K562 (cell line): Measurements from ENCODE around the gene C11orf42. TPM values are rescaled to one million over a fixed set of nuclear protein-coding genes. Genes with fewer than 3 reads are reported as not detected.
A peak's percentile ranks its signal among the peaks of the same experiment; 100 is the strongest.

ENCODE experiments used
- ATAC-seq: fragments of 200-7000 bp; cut with Tn5 transposase; 3 replicates; pipeline ENCODE4 v1.9.1; 2020; ENCODE audit warnings: moderate library complexity
- BruUV-seq: library from RNA; stranded (reverse); fragments of 400-500 nt; replicated peaks from 2 replicates; lab custom pipeline; 2021; lab: Mats Ljungman, UMichigan
- CTCF ChIA-PET: fragments of 300-600 bp; formaldehyde crosslinking; extraction: SDS; loops from one replicate; lab custom pipeline; 2021; ENCODE audit warnings: low intra/inter-chr PET ratio; lab: Yijun Ruan, JAX
- POLR2A ChIA-PET: fragments of 300-600, 350-650 bp; sonication (Branson Sonifier 250); formaldehyde crosslinking; extraction: SDS; loops from one replicate; lab custom pipeline; 2021; ENCODE audit warnings: antibody characterized with exemption, inconsistent platforms; lab: Yijun Ruan, JAX
- DNase-seq, 4 experiments: peaks; one replicate each; pipeline versions ENCODE4 v3.0.0 to v3.0.0-alpha.2; 2011 to 2018; ENCODE audit warnings: low spot score in 3 of 4, mixed read lengths in 3 of 4; ENCODE audit errors: extremely low read depth in 1 of 4
- FAIRE-seq: peaks from 2 replicates; lab custom pipeline; 2011; peaks lifted over from hg19 to GRCh38; lab: Jason Lieb, UNC
- H2AFZ ChIP-seq: 2 replicates; pipeline ENCODE4 v1.6.0; 2011; ENCODE audit warnings: low read depth, low read length, control low read depth, inconsistent platforms
- H3K27ac ChIP-seq: fragments of 200-600 bp; 3 replicates; pipeline ENCODE4 v1.8.0; 2011; ENCODE audit warnings: low read depth, mild to moderate bottlenecking, control low read depth, inconsistent platforms, low read length, moderate library complexity, mixed read lengths; ENCODE audit errors: extremely low read depth
- H3K27me3 ChIP-seq, 2 experiments: fragments of 300-600 bp in 1 of 2; 2 replicates in 1 of 2; 3 replicates in 1 of 2; pipeline versions ENCODE4 v1.6.0 to v1.8.0; 2011; ENCODE audit warnings: inconsistent platforms in 2 of 2, low read length in 2 of 2, mild to moderate bottlenecking in 1 of 2, mixed read lengths in 1 of 2, moderate library complexity in 1 of 2; ENCODE audit not compliant: control insufficient read depth in 2 of 2, insufficient read depth in 2 of 2
- H3K36me3 ChIP-seq: fragments of 300-600 bp; 3 replicates; pipeline ENCODE4 v1.8.0; 2011; ENCODE audit warnings: mild to moderate bottlenecking, low read length, inconsistent platforms; ENCODE audit not compliant: control insufficient read depth, insufficient read depth
- H3K4me1 ChIP-seq, 2 experiments: fragments of 200-600 bp in 1 of 2; replicated peaks in 1 of 2; 2 replicates in 1 of 2; 3 replicates in 1 of 2; pipeline versions ENCODE4 v1.5.1 to v1.8.0; 2011; ENCODE audit warnings: inconsistent platforms in 2 of 2, low read length in 2 of 2, mild to moderate bottlenecking in 1 of 2, mixed read lengths in 1 of 2, moderate library complexity in 1 of 2; ENCODE audit not compliant: control insufficient read depth in 2 of 2, insufficient read depth in 2 of 2
- H3K4me2 ChIP-seq: 2 replicates; pipeline ENCODE4 v1.6.1; 2011; ENCODE audit warnings: low read length, control low read depth, inconsistent platforms, mixed read lengths; ENCODE audit not compliant: insufficient read depth
- H3K4me3 ChIP-seq: fragments of 200-600 bp; sonication (generic), shearing (Covaris generic); 2 replicates; pipeline ENCODE4 v1.5.1; 2016; ENCODE audit warnings: control low read depth, inconsistent platforms
- H3K79me2 ChIP-seq: fragments of 200-600 bp; 3 replicates; pipeline ENCODE4 v1.8.0; 2011; ENCODE audit warnings: low read length, inconsistent platforms; ENCODE audit not compliant: control insufficient read depth, insufficient read depth
- H3K9ac ChIP-seq, 2 experiments: 2 replicates each; pipeline versions ENCODE4 v1.6.0 to v1.6.1; 2011; ENCODE audit warnings: low read depth in 2 of 2, low read length in 2 of 2, control low read depth in 1 of 2, inconsistent platforms in 1 of 2, mild to moderate bottlenecking in 1 of 2, mixed read lengths in 1 of 2; ENCODE audit not compliant: insufficient read depth in 1 of 2
- H3K9me1 ChIP-seq: one replicate; pipeline ENCODE4 v1.6.0; 2011; ENCODE audit warnings: inconsistent platforms, mild to moderate bottlenecking, low read length, moderate library complexity; ENCODE audit not compliant: control insufficient read depth, insufficient read depth
- H3K9me3 ChIP-seq: replicated peaks from 2 replicates; pipeline ENCODE4 v1.5.1; 2011; ENCODE audit warnings: low read depth, low read length, inconsistent platforms; ENCODE audit not compliant: control insufficient read depth, insufficient read depth
- H4K20me1 ChIP-seq: replicated peaks from 2 replicates; pipeline ENCODE4 v1.6.1; 2011; ENCODE audit warnings: low read length, inconsistent platforms, mixed read lengths; ENCODE audit not compliant: control insufficient read depth, insufficient read depth
- HIVEP1 ChIP-seq: fragments of 250-450 bp; sonication (Bioruptor Pico); IDR thresholded peaks from 2 replicates; pipeline ENCODE4 v1.4.0; 2020; ENCODE audit warnings: mild to moderate bottlenecking
- MEIS2 ChIP-seq: fragments of 450-650 bp; IDR thresholded peaks from 2 replicates; pipeline ENCODE4 v1.6.1; 2014; ENCODE audit warnings: mild to moderate bottlenecking; ENCODE audit not compliant: partially characterized antibody
- NCOR1 ChIP-seq: fragments of 450-650 bp; IDR thresholded peaks from 2 replicates; pipeline ENCODE4 v1.6.1; 2016; ENCODE audit warnings: mild to moderate bottlenecking, moderate library complexity
- PBX2 ChIP-seq, 2 experiments: IDR thresholded peaks in 1 of 2; conservative IDR thresholded peaks in 1 of 2; 2 replicates each; pipeline ENCODE4 v1.6.1; 2016; ENCODE audit warnings: low read depth in 2 of 2, mild to moderate bottlenecking in 1 of 2, missing compliant biosample characterization in 1 of 2, missing genetic modification characterization in 1 of 2, moderate library complexity in 1 of 2
- ZC3H11A ChIP-seq: IDR thresholded peaks from 2 replicates; pipeline ENCODE4 v1.6.1; 2012; ENCODE audit warnings: low read depth, low read length, improper control_type of control experiment
- in situ Hi-C: fragments of 300-500 bp; cut with MboI; formaldehyde crosslinking; loops from 4 replicates; pipeline ENCODE4 v1.15.0; 2018; ENCODE audit warnings: inconsistent platforms, mixed read lengths
- intact Hi-C: fragments of 100-400 bp; cut with micrococcal nuclease; formaldehyde crosslinking; loops from 2 replicates; pipeline ENCODE4 v1.14.2; 2022
- polyA plus RNA-seq, 8 experiments: library from polyadenylated mRNA; depleted of rRNA in 4 of 8; stranded (reverse) in 5 of 8; unstranded in 3 of 8; fragments of >200 nt; fragmentation: Nextera tagmentation in 2 of 8; fragmentation: Illumina TruSeq in 1 of 8; extraction: Ambion mirVana in 2 of 8; extraction: Trizol in 1 of 8; gene quantifications; 2 replicates each; pipeline versions ENCODE4 v1.2.1 to v1.2.3, GENCODE V29; 2011 to 2014; ENCODE audit warnings: inconsistent platforms in 1 of 8, missing spikeins in 1 of 8
- total RNA-seq, 7 experiments: library from RNA; depleted of rRNA in 6 of 7; stranded (reverse); fragments of >200 nt in 6 of 7; fragmentation: Illumina TruSeq in 2 of 7; extraction: Trizol in 2 of 7; gene quantifications; 2 replicates each; pipeline versions ENCODE4 v1.2.1 to v1.2.3, GENCODE V29; 2011 to 2021; ENCODE audit warnings: low replicate concordance in 1 of 7

The C11orf42 gene
- total and polyA plus RNA-seq, 9 of the 15 experiments (the other 6 are each of a cell fraction or from before 2014, with no cell fraction given), result not detected

GRCh38 chr11:6191742-6192141 is 13.6 kb upstream of the C11orf42 start:
- H3K9ac ChIP-seq, result no peak overlapping the region
- FAIRE-seq (no peak), ATAC-seq (no peak), DNase-seq (no peak)
- no peaks in the 10 kb centered on the region; a peak in 1 of 5 replicates for H3K27me3 ChIP-seq
- no peaks in the 10 kb centered on the region for H3K9me3 ChIP-seq
- no TSS peak for BruUV-seq
- no peaks in the 10 kb centered on the region for H3K9me1 ChIP-seq
- in situ Hi-C loops (no loop called here), intact Hi-C loops (no loop called here)
- no peaks in the 10 kb centered on the region for H3K36me3 ChIP-seq
- no peak overlapping the region for H3K4me3 ChIP-seq
- TF ChIP-seq PBX2 (CRISPR knock-in tag; IDR thresholded peaks at IDR 0.05; ENCODE audit: low read depth), result no peak
- peak; percentile 55; the same call in 1 of the 2 replicates for TF ChIP-seq PBX2 (tag; conservative IDR thresholded peaks at IDR 0.05; ENCODE audit: low read depth)
- TF ChIP-seq MEIS2, result peak; percentile 52
- no peak for TF ChIP-seq NCOR1
- TF ChIP-seq ZC3H11A, result no peak
- no peak for TF ChIP-seq HIVEP1 (CRISPR knock-in tag)
- H3K4me2 ChIP-seq, result no peak overlapping the region
- no peak overlapping the region for H2AFZ ChIP-seq
- ChIA-PET CTCF (no interaction called here), POLR2A (no interaction called here)
- no peak overlapping the region for H3K27ac ChIP-seq
- no peaks in the 10 kb centered on the region for H3K79me2 ChIP-seq
- H3K4me1 ChIP-seq, result no peaks in the 10 kb centered on the region
- no peaks in the 10 kb centered on the region for H4K20me1 ChIP-seq
